Heart right ventricle (tissue), 16 donors: ENCODE data around the gene CYP51A1. TPM values are rescaled to one million over a fixed set of nuclear protein-coding genes. Genes with fewer than 3 reads are reported as not detected.

Experiments
- ATAC-seq, 8 donors: fragments of 200-7000 bp; cut with Tn5 transposase; one replicate each; pipeline ENCODE4 v1.9.1; 2020; ENCODE audit warnings: mild to moderate bottlenecking in 8 of 8, moderate library complexity in 8 of 8, moderate number of reproducible peaks in 1 of 8
- DNase-seq, 2 donors: peaks; one replicate each; pipeline ENCODE4 v3.0.0-alpha.2; 2020
- H3K27ac ChIP-seq, 10 donors: fragments of 200-600 bp; sonication (generic) in 2 of 10; one replicate each; pipeline versions ENCODE4 v1.5.0 to v1.8.0; 2020 to 2022; ENCODE audit warnings: mild to moderate bottlenecking in 3 of 10
- H3K27me3 ChIP-seq, 7 donors: fragments of 200-600 bp; one replicate each; pipeline ENCODE4 v1.8.0; 2021 to 2022; ENCODE audit warnings: mild to moderate bottlenecking in 2 of 7
- H3K36me3 ChIP-seq, 9 donors: fragments of 200-600 bp; sonication (generic) in 1 of 9; one replicate each; pipeline versions ENCODE4 v1.5.0 to v1.8.0; 2020 to 2022; ENCODE audit warnings: mild to moderate bottlenecking in 2 of 9
- H3K4me1 ChIP-seq, 9 donors: fragments of 200-600 bp; sonication (generic) in 1 of 9; one replicate each; pipeline versions ENCODE4 v1.5.0 to v1.8.0; 2020 to 2022; ENCODE audit warnings: mild to moderate bottlenecking in 4 of 9
- H3K4me3 ChIP-seq, 10 donors: fragments of 200-600 bp; sonication (generic) in 2 of 10; one replicate each; pipeline versions ENCODE4 v1.5.0 to v1.8.0; 2020 to 2022; ENCODE audit warnings: mild to moderate bottlenecking in 7 of 10, moderate library complexity in 2 of 10
- H3K9me3 ChIP-seq, 11 donors: fragments of 200-600 bp in 10 of 11; sonication (generic) in 2 of 11; one replicate each; pipeline versions ENCODE4 v1.5.0 to v1.8.0; 2013 to 2022; ENCODE audit warnings: mild to moderate bottlenecking in 2 of 11, control low read depth in 1 of 11, moderate library complexity in 1 of 11
- CTCF ChIP-seq, 9 donors: fragments of 200-600 bp; sonication (generic) in 2 of 9; IDR thresholded peaks; one replicate each; pipeline versions ENCODE4 v1.5.0 to v1.8.0; 2021 to 2022; ENCODE audit warnings: antibody characterized with exemption in 9 of 9, mild to moderate bottlenecking in 5 of 9, moderate library complexity in 1 of 9
- WGBS, 2 donors: extraction: QIAGEN DNeasy Blood & Tissue Kit; methylation state at CpG; one replicate each; pipeline ENCODE4 v1.1.7; 2013; ENCODE audit warnings: inconsistent platforms in 1 of 2; 5-methylcytosine and 5-hydroxymethylcytosine counted together
- intact Hi-C, 10 donors: fragments of 100-400 bp; cut with DNase I; formaldehyde crosslinking; loops; one replicate each; pipeline versions ENCODE4 v1.11.1 to v1.14.2; 2022
- polyA plus RNA-seq, 2 donors: library from polyadenylated mRNA; stranded (reverse); fragments of 200-250 nt; gene quantifications; one replicate each; pipeline ENCODE4 v1.2.3, GENCODE V29; 2013
- total RNA-seq, 10 donors: library from RNA; stranded (reverse); fragmentation: NEBNext Ultra II Directional in 3 of 10; extraction: Animal tissue kit (Norgen Biotek cat#: 25700) in 3 of 10; gene quantifications; one replicate each; pipeline versions ENCODE4 v1.2.1 to v1.2.4, GENCODE V29; 2021 to 2023
- donor health status: Arrhythmogenic right ventricular cardiomyopathy.
- donor health status: ischemic (EF 13 %, LVEDD 7.1; RV severe dilation, severe dysfunction).
- donor health status: healthy with polysubstance abuse.
- donor health status: DM: no; HTN: yes; CAD: no.
- donor health status: DM: no; HTN: no; CAD: no.
- donor health status: ischemic (EF 25% LVEDD 6.9; RV normal size, moderate dysfunction).
- donor health status: ischemic (EF 25% LVEDD 5.7; RV mildly dilated, moderate dysfunction).
- donor health status: healthy.
- donor health status: DM: yes; HTN: yes; CAD: no.
- donor health status: Ischemic cardiomyopathy.
- donor health status: ischemic (EF 35%, LVEDD 5.7; RV mildly dilated, moderate dysfunction).
- donor health status: nonischemic (EF 11% LVEDD 7.7; RV severe dilation, severe dysfunction).
- donor health status: DM: yes; HTN: yes; CAD: no.
- donor health status: PGD.
- donor health status: ischemic (EF 29% LVEDD 5.4; RV normal size, mild dysfunction).
- donor health status: nonischemic (EF 23%, LVEDD 6.1; RV moderate dilation, normal function).

CYP51A1 gene
- total and polyA plus RNA-seq, 12 donors: 5.8 to 45.5 (median 24.2) TPM

GRCh38 chr7:92072708-92073107 is 61.6 kb downstream of the CYP51A1 start:
- no peak for TF ChIP-seq CTCF (IDR thresholded peaks at IDR 0.05)
- Histone ChIP-seq H3K27me3 (no peaks in the 10 kb centered on the region), H3K36me3 (peaks cover 0 to 100% (median 32%) of the 10 kb centered on the region in 9 donors), H3K4me3 (no peak overlapping the region), H3K4me1 (no peaks in the 10 kb centered on the region), H3K27ac (no peak overlapping the region), H3K9me3 (no peaks in the 10 kb centered on the region)
- DNase-seq (no peak), ATAC-seq (no peak)
- intact Hi-C loops: no loop called here
- 98% methylated on average over 3 of the region's 3 CpGs for WGBS, 2 donors

DNA sequence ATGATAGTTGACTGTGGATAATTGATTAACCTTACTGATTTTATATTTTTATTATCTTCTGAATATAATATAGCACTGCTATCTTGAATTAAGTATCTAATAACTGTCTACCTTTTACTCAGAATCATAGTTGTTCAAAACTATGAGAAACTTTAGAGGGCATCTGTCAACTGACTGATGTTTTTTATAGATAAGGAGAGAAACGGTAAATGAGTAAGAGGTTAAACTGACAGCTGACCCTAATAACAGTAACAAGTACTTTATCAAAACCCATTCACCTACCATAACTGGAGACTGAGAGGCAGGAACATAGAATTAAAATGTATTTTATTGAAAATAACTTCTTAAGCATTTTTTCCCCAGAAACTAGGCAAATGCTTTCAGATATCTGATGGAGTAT is 62.2 kb downstream of the CYP51A1 start:
- no peak for TF ChIP-seq CTCF (IDR thresholded peaks at IDR 0.05)
- Histone ChIP-seq H3K9me3 (no peaks in the 10 kb centered on the region), H3K27me3 (no peaks in the 10 kb centered on the region), H3K4me3 (no peak overlapping the region), H3K36me3 (peaks cover 0 to 100% (median 26%) of the 10 kb centered on the region in 9 donors), H3K27ac (no peak overlapping the region), H3K4me1 (no peaks in the 10 kb centered on the region)
- intact Hi-C loops: no loop called here
- ATAC-seq (no peak), DNase-seq (no peak)
- 64 to 78% methylated on average over 1 of the region's 1 CpG for WGBS, 2 donors

- H3K4me3 ChIP-seq: no peak overlapping the region
- WGBS, 2 donors: 76 to 81% methylated on average over 5 of the region's 5 CpGs
- TF ChIP-seq CTCF (IDR thresholded peaks at IDR 0.05): no peak
- peak overlapping the region in 4 of 10 donors; percentile 3 to 18 (median 12) for H3K27ac ChIP-seq
- no peaks in the 10 kb centered on the region for H3K9me3 ChIP-seq
- no peaks in the 10 kb centered on the region for H3K4me1 ChIP-seq
- intact Hi-C loops: no loop called here
- no peak for DNase-seq
- no peaks in the 10 kb centered on the region for H3K27me3 ChIP-seq
- H3K36me3 ChIP-seq: peaks cover 0 to 100% (median 28%) of the 10 kb centered on the region in 9 donors
- peak in 1 of 8 donors; percentile 84 for ATAC-seq
Observed at GRCh38 chr7:92071032-92071431, 63.2 kb downstream of the CYP51A1 start.

DNA sequence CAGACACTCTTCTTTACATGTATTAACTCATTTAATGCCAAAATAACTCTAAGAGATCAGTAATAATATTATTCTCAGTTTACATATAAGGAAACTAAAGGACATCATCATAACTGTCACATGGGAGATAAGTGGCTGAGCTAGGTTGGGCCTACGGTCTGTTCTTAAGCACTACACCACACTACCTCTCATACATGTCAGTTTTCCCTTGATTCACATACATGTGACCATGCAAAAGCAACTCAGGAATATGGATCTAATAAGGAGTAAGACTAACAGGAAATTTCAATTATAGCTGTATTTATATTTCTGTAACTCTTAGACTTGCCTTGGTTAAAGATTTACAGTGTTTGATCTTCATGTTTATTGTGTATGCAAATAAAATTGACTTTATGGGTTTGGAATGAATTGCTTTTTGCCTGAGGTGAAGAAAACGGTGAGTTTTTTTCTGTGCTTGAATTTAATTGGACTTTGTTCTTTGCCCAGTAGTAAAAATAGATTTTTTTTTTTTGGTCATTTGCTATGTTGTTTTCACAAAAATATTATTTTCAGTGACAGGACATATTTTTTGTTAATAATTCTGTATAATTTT is 69.7 kb downstream of the CYP51A1 start:
- Histone ChIP-seq H3K27ac (no peak overlapping the region), H3K9me3 (no peaks in the 10 kb centered on the region), H3K36me3 (peaks cover 0 to 90% (median 12%) of the 10 kb centered on the region in 9 donors), H3K4me3 (no peak overlapping the region), H3K27me3 (no peaks in the 10 kb centered on the region), H3K4me1 (peaks cover 0 to 12% (median 0%) of the 10 kb centered on the region in 9 donors)
- WGBS, 2 donors: 78 to 84% methylated on average over 2 of the region's 2 CpGs
- ATAC-seq: no peak
- DNase-seq: no peak
- intact Hi-C loops: no loop called here
- TF ChIP-seq CTCF (IDR thresholded peaks at IDR 0.05): no peak

Other genes starting within 250 kb of the CYP51A1 start
- gene AKAP9, start 193.6 kb downstream of the CYP51A1 start, total RNA-seq: 10 to 100 TPM; 35.8 to 62.3 (median 49.7) TPM
- 10 to 100 TPM in 1 of 2 donors, 1 to 10 TPM in 1; 5.9 to 34.4 TPM for gene AKAP9, start 193.6 kb downstream of the CYP51A1 start, polyA plus RNA-seq
- under 1 TPM in 4 of 10 donors, not detected in 6; 0.08 to 0.18 (median 0.12) TPM for gene LRRD1, start 44.7 kb upstream of the CYP51A1 start, total RNA-seq
- not detected for gene LRRD1, start 44.7 kb upstream of the CYP51A1 start, polyA plus RNA-seq
- 10 to 100 TPM; 21.9 to 40.8 (median 32.1) TPM for gene KRIT1, start 111.4 kb upstream of the CYP51A1 start, total RNA-seq
- gene KRIT1, start 111.4 kb upstream of the CYP51A1 start, polyA plus RNA-seq: 10 to 100 TPM; 12.0 to 18.6 TPM
- 10 to 100 TPM; 28.7 to 71.0 (median 45.7) TPM for gene ANKIB1, start 111.5 kb upstream of the CYP51A1 start, total RNA-seq
- gene ANKIB1, start 111.5 kb upstream of the CYP51A1 start, polyA plus RNA-seq: 10 to 100 TPM in 1 of 2 donors, 1 to 10 TPM in 1; 5.5 to 11.2 TPM